ENCODE results near the gene KLC3. TPM values are rescaled to one million over a fixed set of nuclear protein-coding genes. Genes with fewer than 3 reads are reported as not detected.

Gene KLC3
- total RNA-seq, 1 donor from 2014 or later, result 8.9 TPM

DNA sequence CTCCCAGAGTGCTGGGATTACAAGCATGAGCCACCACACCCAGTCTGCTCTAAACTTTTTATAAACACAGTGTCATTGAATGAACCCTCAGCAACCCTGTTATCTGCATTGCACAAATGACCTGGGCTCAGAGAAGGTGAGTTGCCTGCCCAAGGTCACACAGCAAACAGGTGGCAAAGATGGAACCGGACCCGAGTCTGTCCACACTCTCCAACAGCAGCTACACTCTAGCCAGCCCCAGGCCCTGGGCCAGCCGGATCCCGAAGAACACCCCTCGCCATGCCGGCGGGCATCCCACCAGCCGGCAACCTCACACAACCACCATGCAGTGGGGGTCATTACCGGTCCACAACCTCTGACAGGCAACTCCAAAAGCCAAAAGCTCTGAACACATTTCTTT, 15.4 kb downstream of the KLC3 start:
- Histone ChIP-seq H3K4me3 (ENCODE audit: low read depth, low read length) (no peak overlapping the region), H3K27me3 (ENCODE audit: control insufficient read depth, insufficient read depth, low read length) (no peaks in the 10 kb centered on the region), H3K36me3 (ENCODE audit: control insufficient read depth, insufficient read depth, low read length) (peaks cover 1% of the 10 kb centered on the region)
- no peak for DNase-seq (ENCODE audit: low read depth)
- TF ChIP-seq, protein P1, sequence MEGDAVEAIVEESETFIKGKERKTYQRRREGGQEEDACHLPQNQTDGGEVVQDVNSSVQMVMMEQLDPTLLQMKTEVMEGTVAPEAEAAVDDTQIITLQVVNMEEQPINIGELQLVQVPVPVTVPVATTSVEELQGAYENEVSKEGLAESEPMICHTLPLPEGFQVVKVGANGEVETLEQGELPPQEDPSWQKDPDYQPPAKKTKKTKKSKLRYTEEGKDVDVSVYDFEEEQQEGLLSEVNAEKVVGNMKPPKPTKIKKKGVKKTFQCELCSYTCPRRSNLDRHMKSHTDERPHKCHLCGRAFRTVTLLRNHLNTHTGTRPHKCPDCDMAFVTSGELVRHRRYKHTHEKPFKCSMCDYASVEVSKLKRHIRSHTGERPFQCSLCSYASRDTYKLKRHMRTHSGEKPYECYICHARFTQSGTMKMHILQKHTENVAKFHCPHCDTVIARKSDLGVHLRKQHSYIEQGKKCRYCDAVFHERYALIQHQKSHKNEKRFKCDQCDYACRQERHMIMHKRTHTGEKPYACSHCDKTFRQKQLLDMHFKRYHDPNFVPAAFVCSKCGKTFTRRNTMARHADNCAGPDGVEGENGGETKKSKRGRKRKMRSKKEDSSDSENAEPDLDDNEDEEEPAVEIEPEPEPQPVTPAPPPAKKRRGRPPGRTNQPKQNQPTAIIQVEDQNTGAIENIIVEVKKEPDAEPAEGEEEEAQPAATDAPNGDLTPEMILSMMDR (IDR thresholded peaks at IDR 0.05; ENCODE audit: insufficient read depth, low read length, poor library complexity, severe bottlenecking), result no peak

DNA sequence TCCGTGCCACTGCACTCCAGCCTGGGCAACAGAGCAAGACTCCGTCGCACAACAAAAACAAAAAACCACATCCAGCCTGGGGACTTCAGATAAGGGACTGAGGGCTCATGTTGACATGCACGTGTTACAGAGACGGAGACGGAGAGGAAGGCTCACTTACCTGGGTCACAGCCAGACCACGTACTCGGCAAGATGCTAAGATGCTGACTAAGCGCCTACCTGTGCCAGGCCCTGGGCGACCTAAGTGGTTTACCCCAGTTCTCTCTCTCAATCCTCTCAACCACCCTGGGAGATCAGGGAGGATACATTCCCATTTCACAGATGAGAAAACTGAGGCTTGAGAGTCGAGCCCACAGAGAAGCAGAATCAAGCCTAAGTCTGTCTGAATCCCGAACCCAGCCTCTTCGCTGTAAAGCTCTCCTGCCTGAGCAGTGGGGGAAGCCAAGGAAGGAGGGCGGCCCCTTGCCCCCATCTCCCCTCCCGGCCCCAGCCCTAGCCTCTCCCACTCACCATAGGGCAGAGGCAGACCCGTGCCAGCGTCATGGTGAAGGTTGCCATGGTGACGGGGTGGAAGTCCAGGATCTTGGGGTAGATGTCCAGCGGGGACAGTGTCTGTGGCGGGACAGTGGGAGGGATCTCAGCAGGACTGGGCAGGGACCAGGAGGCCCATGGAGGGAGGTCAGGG, 16.4 kb downstream of the KLC3 start:
- H3K4me3 ChIP-seq (ENCODE audit: low read depth, low read length), result no peak overlapping the region
- no peaks in the 10 kb centered on the region for H3K27me3 ChIP-seq (ENCODE audit: control insufficient read depth, insufficient read depth, low read length)
- H3K36me3 ChIP-seq (ENCODE audit: control insufficient read depth, insufficient read depth, low read length), result peaks cover 1% of the 10 kb centered on the region
- TF ChIP-seq, protein P1 (IDR thresholded peaks at IDR 0.05; ENCODE audit: insufficient read depth, low read length, poor library complexity, severe bottlenecking), result no peak
- DNase-seq (ENCODE audit: low read depth), result no peak

GRCh38 chr19:45357445-45357783, 16.9 kb downstream of the KLC3 start:
- no peak for DNase-seq (ENCODE audit: low read depth)
- TF ChIP-seq, protein P1 (IDR thresholded peaks at IDR 0.05; ENCODE audit: insufficient read depth, low read length, poor library complexity, severe bottlenecking), result no peak
- Histone ChIP-seq H3K27me3 (ENCODE audit: control insufficient read depth, insufficient read depth, low read length) (no peaks in the 10 kb centered on the region), H3K4me3 (ENCODE audit: low read depth, low read length) (no peak overlapping the region), H3K36me3 (ENCODE audit: control insufficient read depth, insufficient read depth, low read length) (peaks cover 1% of the 10 kb centered on the region)

DNA sequence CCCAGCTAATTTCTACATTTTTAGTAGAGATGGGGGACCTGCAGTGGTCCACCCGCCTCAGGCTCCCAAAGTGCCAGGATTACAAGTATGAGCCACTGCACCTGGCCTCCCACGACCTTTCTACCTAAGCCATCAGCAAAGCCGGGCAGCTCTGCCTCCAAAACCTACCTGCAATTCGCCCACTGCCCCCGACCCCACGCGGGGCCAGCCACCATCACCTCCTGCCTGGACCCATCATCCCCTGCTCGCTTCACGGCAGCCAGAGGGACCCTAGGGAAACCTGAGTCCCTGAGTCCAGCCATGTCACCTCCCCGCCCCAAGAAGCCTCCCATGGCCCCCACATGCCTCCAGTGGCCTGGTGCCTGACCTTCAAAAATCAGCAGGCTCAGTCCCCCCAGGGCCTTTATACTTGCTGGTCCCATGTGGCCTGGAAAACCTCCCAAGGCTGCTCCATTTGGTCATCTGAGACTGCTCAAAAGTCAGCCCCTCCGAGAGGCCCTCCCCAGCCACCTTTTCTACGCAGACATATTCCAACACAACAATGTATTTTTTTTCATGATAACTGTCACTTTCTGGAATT, 17.8 kb downstream of the KLC3 start:
- Histone ChIP-seq H3K36me3 (ENCODE audit: control insufficient read depth, insufficient read depth, low read length) (peaks cover 1% of the 10 kb centered on the region), H3K27me3 (ENCODE audit: control insufficient read depth, insufficient read depth, low read length) (no peaks in the 10 kb centered on the region)

GRCh38 chr19:45361608-45362007, 21.1 kb downstream of the KLC3 start:
- no peak for DNase-seq (ENCODE audit: low read depth)
- TF ChIP-seq, protein P1 (IDR thresholded peaks at IDR 0.05; ENCODE audit: insufficient read depth, low read length, poor library complexity, severe bottlenecking), result no peak
- Histone ChIP-seq H3K27me3 (ENCODE audit: control insufficient read depth, insufficient read depth, low read length) (no peaks in the 10 kb centered on the region), H3K36me3 (ENCODE audit: control insufficient read depth, insufficient read depth, low read length) (peaks cover 2% of the 10 kb centered on the region), H3K4me3 (ENCODE audit: low read depth, low read length) (no peak overlapping the region)

More for the DNA sequence above, 17.8 kb downstream of the KLC3 start:
- DNase-seq (ENCODE audit: low read depth), result no peak
- TF ChIP-seq, protein P1 (IDR thresholded peaks at IDR 0.05; ENCODE audit: insufficient read depth, low read length, poor library complexity, severe bottlenecking), result no peak
- no peak overlapping the region for H3K4me3 ChIP-seq (ENCODE audit: low read depth, low read length)

- no peak for DNase-seq (ENCODE audit: low read depth)
- H3K36me3 ChIP-seq (ENCODE audit: control insufficient read depth, insufficient read depth, low read length), result peaks cover 1% of the 10 kb centered on the region
These were observed 21.7 kb downstream of the KLC3 start for GRCh38 chr19:45362291-45362690.

More at GRCh38 chr19:45362291-45362690, 21.7 kb downstream of the KLC3 start:
- Histone ChIP-seq H3K4me3 (ENCODE audit: low read depth, low read length) (no peak overlapping the region), H3K27me3 (ENCODE audit: control insufficient read depth, insufficient read depth, low read length) (no peaks in the 10 kb centered on the region)
- TF ChIP-seq, protein P1 (IDR thresholded peaks at IDR 0.05; ENCODE audit: insufficient read depth, low read length, poor library complexity, severe bottlenecking), result no peak

Data from kidney epithelial cell (primary cell).